ENCODE results near the gene ISCA1. TPM values are rescaled to one million over a fixed set of nuclear protein-coding genes. Genes with fewer than 3 reads are reported as not detected.

ISCA1 gene
- total RNA-seq, 1 donor from 2014 or later = 20.6 TPM

DNA sequence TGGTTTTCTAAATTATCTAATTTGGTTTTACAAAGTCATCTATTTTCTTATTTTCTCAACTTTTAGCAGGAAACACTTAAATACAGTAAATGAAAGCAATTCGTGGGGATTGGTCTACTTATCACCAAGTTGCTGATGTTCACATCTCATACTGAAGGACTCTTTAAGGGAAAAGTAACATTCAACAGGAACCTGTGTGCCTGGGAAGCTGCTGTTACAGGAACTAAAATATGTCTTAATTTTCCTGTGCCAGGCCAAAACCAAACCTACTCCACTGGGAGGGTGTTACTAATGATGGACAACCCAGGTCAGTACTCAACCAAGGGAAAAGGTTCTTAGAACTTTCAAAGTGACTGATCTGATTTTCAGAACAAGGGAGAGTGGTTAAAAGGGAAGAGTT is 5.3 kb downstream of the ISCA1 start:
- peaks cover 0 to 15% of the 10 kb centered on the region in 2 donors for H3K4me1 ChIP-seq
- intact Hi-C loops (cut with DNase I) = loop anchor here (5.0 kb wide), 1 partner anchor 460 kb away; no protein-coding TSS in a partner anchor
- TF ChIP-seq CTCF (IDR thresholded peaks at IDR 0.05) = no peak

GRCh38 chr9:86275962-86276361 is 6.4 kb downstream of the ISCA1 start:
- intact Hi-C loops (cut with DNase I) = loop anchor here (5.0 kb wide), 1 partner anchor 459 kb away; no protein-coding TSS in a partner anchor
- no peak for DNase-seq (ENCODE audit: low spot score in 2 of 2)
- H3K9me3 ChIP-seq = no peaks in the 10 kb centered on the region
- TF ChIP-seq CTCF (IDR thresholded peaks at IDR 0.05) = no peak
- H3K27ac ChIP-seq = no peak overlapping the region
- H3K4me3 ChIP-seq = no peak overlapping the region
- peaks cover 0 to 11% of the 10 kb centered on the region in 2 donors for H3K4me1 ChIP-seq
- H3K36me3 ChIP-seq = peaks cover 24 to 29% of the 10 kb centered on the region in 2 donors
- no peaks in the 10 kb centered on the region for H3K27me3 ChIP-seq

More for the DNA sequence above, 5.3 kb downstream of the ISCA1 start:
- no peak overlapping the region for H3K4me3 ChIP-seq
- no peak overlapping the region for H3K27ac ChIP-seq
- DNase-seq (ENCODE audit: low spot score in 2 of 2) = no peak
- H3K36me3 ChIP-seq = peaks cover 15 to 20% of the 10 kb centered on the region in 2 donors
- no peaks in the 10 kb centered on the region for H3K27me3 ChIP-seq
- no peaks in the 10 kb centered on the region for H3K9me3 ChIP-seq

DNA sequence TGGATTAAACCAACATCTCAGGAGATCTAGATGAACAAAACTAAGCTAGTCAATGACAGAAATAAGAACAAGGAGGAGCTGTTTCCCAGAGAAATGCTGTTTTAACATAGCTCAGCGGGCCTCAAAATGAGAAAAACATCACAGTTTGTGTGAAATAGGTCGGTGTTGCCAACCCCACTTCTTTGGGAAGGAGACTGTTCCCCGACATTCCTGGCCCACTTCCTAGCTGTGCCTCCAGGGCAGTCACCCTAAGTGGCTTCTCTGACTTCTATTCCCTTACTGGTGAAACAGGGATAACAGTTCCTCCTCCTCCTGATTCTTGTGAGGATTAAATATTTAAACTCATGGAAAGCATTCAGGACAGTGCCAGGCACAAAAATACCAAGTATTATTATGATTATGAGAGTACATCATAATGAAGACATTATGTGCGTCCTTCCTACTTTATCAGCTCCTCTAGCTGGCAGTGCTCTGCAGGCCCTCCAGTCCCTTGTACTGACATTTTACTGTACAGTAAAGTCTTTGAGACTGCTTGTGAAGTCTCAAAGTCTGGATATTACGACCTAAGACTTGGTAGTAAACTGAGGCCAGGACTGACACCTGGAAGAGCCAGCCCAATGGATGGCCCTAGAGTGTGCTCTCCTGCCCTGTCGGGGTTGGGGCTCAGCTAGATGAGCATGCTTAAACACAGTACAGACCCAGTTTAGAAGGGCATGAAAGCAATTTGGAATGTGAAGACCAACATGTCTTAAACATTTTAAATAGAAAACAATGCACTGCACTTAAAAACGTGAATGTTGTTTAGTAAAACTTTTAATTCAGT is 7.3 kb downstream of the ISCA1 start:
- no peaks in the 10 kb centered on the region for H3K9me3 ChIP-seq
- no peak overlapping the region for H3K27ac ChIP-seq
- no peak for DNase-seq (ENCODE audit: low spot score in 2 of 2)
- H3K4me3 ChIP-seq = no peak overlapping the region
- peaks cover 0 to 4% of the 10 kb centered on the region in 2 donors for H3K4me1 ChIP-seq
- H3K36me3 ChIP-seq = peaks cover 25 to 31% of the 10 kb centered on the region in 2 donors
- H3K27me3 ChIP-seq = no peaks in the 10 kb centered on the region
- no peak for TF ChIP-seq CTCF (IDR thresholded peaks at IDR 0.05)
- intact Hi-C loops (cut with DNase I) = loop anchor here (5.0 kb wide), 1 partner anchor 458 kb away; no protein-coding TSS in a partner anchor

DNA sequence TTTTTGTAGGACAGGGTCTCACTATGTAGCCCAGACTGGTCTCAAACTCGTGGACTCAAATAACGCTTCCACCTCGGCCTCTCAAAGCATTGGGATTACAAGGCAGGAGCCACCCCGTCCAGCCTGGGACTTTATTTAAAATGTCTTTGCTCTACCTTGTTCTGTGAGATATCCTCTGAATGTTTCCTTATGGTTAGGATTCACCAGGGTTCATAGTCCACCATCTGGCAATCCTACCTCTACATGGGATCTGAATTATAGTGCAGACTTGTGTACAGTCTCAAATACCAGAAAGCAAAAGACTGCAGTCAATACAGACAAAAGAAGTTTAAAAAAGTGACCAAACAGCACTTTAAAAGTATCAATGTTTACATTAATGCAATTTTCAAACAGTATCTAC is 10.1 kb downstream of the ISCA1 start:
- no peak for DNase-seq (ENCODE audit: low spot score in 2 of 2)
- no peaks in the 10 kb centered on the region for H3K27me3 ChIP-seq
- no peaks in the 10 kb centered on the region for H3K4me1 ChIP-seq
- H3K9me3 ChIP-seq = no peaks in the 10 kb centered on the region
- no peak overlapping the region for H3K27ac ChIP-seq
- no peak overlapping the region for H3K4me3 ChIP-seq
- no peak for TF ChIP-seq CTCF (IDR thresholded peaks at IDR 0.05)
- peaks cover 25 to 34% of the 10 kb centered on the region in 2 donors for H3K36me3 ChIP-seq
- intact Hi-C loops (cut with DNase I) = no loop called here

GRCh38 chr9:86263876-86264275 is 18.5 kb downstream of the ISCA1 start:
- Histone ChIP-seq H3K27ac (no peak overlapping the region), H3K36me3 (peaks cover 12 to 29% of the 10 kb centered on the region in 2 donors), H3K9me3 (no peaks in the 10 kb centered on the region), H3K27me3 (no peaks in the 10 kb centered on the region), H3K4me1 (no peaks in the 10 kb centered on the region), H3K4me3 (no peak overlapping the region)
- no peak for DNase-seq (ENCODE audit: low spot score in 2 of 2)
- no peak for TF ChIP-seq CTCF (IDR thresholded peaks at IDR 0.05)
- intact Hi-C loops (cut with DNase I) = no loop called here

Data from ascending aorta (tissue), 2 donors.